ENCODE data around the gene RAB33A.

Gene RAB33A

GRCh38 chrX:130171446-130172126 lies at the start of gene RAB33A:
TSS of gene RAB33A (plus strand) at chrX:130171962. CDS start at chrX:130172063, 101 bp downstream.
- Histone ChIP-seq H3K4me3 (peak within 1 kb of the TSS; percentile 25 to 45 (median 38)), H3K27ac (peak within 1 kb of the TSS in 14 of 21 experiments; percentile 2 to 83 (median 60))

DNA sequence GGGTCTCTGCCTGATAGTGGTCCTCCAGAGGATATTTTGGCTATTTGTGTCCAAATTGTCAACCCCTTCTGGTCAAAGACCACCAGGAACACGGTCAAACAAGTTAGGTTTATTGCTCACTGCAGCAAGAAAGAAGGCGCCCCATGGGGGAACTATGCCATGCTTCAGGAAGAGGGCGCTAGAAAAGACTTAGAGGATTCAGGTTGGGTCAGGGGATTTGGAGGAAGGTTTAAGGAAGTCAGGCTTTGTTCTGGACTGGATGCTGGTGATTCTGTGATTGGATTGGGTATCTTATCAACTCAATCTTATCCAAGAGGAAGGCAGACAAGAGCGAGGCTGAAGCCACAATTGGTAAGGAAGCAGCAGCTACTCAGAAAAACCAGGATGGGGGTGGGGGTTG lies 47.2 kb upstream of the RAB33A start:
- Histone ChIP-seq H3K27ac (peak overlapping the region in 9 of 21 experiments; percentile 1 to 85 (median 44)), H3K4me3 (no peak overlapping the region)

DNA sequence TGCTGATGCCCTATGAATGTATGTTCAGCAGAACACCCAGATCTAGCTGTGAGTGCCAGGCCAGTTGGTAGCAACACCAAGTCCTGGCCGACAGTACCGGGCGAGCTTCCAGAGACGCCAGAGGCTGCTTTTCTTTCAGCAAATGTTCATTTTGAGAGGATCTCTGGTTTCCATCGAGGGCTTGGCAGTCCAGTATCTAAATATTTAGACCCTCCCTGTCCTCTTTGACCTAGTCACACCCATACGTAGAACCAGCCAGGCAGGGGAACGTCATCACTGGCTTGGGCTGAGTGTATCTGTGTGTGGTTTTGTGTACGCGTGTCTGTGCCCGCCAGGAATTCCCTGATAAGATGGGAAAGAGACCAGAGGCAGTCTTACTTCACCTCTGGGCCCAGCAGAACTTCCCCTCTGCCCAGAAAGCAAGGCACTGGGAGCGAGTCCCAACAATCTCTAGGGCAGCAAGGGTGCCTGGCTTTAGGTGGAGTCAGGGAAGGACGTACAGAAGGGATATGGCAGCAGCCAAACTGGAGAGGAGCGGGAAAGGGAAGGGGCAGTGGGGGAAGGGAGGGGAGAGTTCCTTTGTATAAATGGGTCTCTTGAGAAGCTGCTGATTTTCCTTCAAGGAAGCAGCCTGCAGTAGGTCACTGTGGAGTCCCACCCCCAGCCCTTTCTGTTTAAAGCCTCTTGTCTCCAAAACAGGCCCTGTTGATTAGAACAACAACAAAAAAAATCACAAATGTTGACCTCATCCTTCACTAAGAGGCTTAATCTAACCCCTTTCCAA lies 46.5 kb upstream of the RAB33A start:
- Histone ChIP-seq H3K27ac (peak overlapping the region in 14 of 21 experiments; percentile 9 to 85 (median 44)), H3K4me3 (no peak overlapping the region)

DNA sequence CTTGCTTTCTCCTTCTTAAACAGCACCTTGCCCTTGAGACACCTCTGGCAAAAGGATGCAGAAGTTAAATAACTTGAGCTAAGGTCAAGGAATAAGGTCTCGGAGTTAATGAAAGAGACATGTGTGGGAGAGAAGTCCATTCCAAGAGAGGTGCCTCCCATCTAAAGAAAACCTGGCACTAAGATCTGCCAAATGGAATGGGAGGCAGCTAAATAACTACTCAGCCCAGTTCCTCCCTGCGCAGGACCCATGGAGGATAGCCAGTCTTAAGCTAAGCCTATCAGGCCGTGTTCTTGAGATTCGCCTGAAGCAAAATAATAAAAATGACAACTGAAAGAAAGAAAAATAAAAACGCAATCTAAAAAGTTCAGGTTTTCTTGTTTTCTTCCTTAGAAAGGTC lies 40.8 kb upstream of the RAB33A start:
- Histone ChIP-seq H3K4me3 (no peak overlapping the region), H3K27ac (no peak overlapping the region)

DNA sequence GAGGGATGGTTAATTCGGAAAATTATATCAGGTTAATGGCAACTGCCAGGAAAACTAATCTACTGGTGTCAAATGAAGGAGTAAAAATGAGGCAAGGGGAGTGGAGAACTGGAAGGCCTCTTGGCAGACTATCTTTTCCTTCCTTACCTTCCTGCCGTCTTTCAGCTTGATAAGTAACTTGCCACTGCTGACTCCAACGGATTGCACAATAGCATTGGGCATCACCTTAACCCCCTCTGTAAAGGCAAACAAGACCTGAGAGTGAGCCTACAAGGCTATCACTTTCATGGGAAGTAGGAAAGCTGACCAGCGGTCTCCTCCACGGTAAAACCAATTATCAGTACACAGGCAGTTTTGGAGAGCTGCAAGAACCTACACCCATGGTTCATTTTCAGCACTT lies 35.3 kb upstream of the RAB33A start:
- Histone ChIP-seq H3K4me3 (no peak overlapping the region), H3K27ac (no peak overlapping the region)

DNA sequence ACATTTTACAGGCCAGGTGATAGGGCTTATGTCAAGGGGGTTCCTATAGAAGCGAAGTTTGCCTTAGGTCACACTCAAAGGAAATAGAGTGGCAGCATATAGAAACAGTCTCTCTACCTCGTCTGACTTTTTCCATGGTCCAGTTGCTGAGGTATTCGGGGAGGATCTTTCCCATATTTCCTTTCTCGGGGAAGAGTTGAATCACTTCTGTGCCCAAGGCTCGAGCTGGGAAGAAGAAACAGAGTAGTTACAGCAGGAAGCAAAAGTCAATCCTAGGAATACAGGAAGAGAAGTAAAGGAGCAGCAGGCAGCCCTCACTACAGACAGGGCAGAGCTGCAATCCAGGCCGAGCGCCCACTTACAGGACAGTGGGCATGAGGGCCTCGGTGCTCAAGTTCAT lies 34.8 kb upstream of the RAB33A start:
- no peak overlapping the region for H3K27ac ChIP-seq
- H3K4me3 ChIP-seq = no peak overlapping the region

- Histone ChIP-seq H3K4me3 (no peak overlapping the region), H3K27ac (no peak overlapping the region)
Measured at GRCh38 chrX:130139474-130140201, 32.1 kb upstream of the RAB33A start.

- H3K4me3 ChIP-seq = no peak overlapping the region
- no peak overlapping the region for H3K27ac ChIP-seq
Measured at GRCh38 chrX:130144509-130144908, 27.3 kb upstream of the RAB33A start.

GRCh38 chrX:130145123-130145522 lies 26.6 kb upstream of the RAB33A start:
- Histone ChIP-seq H3K4me3 (no peak overlapping the region), H3K27ac (no peak overlapping the region)

GRCh38 chrX:130147631-130148030 lies 24.1 kb upstream of the RAB33A start:
- Histone ChIP-seq H3K27ac (no peak overlapping the region), H3K4me3 (no peak overlapping the region)

DNA sequence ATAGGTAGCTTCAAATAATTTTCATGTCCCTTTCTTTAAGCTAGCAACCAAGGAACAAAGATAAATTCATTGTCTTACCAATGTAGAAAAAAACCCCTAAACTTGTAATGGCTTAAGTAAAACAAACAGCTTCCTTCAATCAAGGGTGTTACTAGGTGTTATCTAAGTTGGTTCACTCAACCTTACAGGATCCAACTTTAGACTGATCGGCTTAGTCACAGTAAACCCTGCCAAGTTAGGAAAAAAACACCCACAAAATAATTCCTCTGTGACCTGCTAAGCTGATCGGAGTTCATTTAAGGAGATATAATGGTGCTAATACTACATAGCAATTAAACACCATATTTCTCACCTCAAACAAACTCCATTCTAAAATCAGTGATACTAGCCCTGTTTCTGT lies 16.2 kb upstream of the RAB33A start:
- Histone ChIP-seq H3K27ac (no peak overlapping the region), H3K4me3 (no peak overlapping the region)

GRCh38 chrX:130158311-130158710 lies 13.5 kb upstream of the RAB33A start:
- H3K27ac ChIP-seq = no peak overlapping the region
- no peak overlapping the region for H3K4me3 ChIP-seq

GRCh38 chrX:130159776-130160175 lies 12.0 kb upstream of the RAB33A start:
- Histone ChIP-seq H3K4me3 (no peak overlapping the region), H3K27ac (no peak overlapping the region)

DNA sequence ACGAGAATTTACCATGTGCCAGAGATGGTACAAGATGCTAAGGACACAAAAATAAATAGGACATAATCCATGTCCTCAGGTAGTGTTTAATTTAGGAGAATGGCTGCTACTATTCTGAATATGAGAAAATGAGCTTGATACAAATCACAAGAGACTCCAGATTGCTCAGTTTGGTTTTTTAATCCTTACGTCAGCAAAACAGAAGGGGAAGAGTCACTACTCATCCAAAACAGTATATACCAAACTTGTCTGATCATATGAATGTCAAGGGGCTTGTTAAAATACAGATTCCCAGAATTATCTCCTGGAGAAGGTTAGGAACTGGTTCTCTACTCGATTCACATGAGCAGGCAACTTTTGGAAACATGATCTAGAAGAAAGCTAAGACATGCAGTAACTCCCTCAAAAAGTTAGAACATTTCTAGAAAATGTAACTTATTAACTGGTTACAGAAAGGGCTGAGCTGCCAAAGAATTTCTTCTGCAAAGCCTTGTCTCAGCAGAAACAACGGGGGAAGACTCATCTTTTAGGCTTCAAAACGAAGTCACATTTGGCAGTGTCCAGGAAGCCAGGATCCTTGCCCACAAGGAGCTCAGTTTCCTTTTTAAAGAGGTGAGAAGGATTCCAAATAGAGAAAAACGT lies 9.5 kb upstream of the RAB33A start:
- no peak overlapping the region for H3K4me3 ChIP-seq
- H3K27ac ChIP-seq = peak overlapping the region in 1 of 21 experiments; percentile 5

DNA sequence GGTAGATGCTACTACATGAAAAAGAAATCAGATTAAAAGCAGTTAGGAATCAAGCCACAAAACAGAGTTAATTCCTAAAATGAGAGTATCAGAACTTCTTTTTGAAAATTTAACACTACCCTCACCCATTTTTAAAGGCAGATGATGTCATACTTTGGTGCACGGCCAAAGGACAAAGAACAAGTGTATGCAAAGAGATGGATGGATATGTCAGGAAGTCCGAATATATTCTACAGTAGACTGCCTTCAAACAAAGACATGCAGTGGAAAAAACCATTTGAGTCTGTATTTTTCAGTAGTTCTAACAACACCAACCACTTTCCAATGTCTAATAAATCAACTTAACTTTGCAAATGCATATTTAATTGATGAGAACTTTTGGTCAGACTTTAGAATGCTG lies 8.4 kb upstream of the RAB33A start:
- Histone ChIP-seq H3K4me3 (no peak overlapping the region), H3K27ac (no peak overlapping the region)

GRCh38 chrX:130165181-130165702 lies 6.5 kb upstream of the RAB33A start:
- Histone ChIP-seq H3K27ac (peak overlapping the region; percentile 13 to 91 (median 79)), H3K4me3 (peak overlapping the region; percentile 41 to 65 (median 58))

DNA sequence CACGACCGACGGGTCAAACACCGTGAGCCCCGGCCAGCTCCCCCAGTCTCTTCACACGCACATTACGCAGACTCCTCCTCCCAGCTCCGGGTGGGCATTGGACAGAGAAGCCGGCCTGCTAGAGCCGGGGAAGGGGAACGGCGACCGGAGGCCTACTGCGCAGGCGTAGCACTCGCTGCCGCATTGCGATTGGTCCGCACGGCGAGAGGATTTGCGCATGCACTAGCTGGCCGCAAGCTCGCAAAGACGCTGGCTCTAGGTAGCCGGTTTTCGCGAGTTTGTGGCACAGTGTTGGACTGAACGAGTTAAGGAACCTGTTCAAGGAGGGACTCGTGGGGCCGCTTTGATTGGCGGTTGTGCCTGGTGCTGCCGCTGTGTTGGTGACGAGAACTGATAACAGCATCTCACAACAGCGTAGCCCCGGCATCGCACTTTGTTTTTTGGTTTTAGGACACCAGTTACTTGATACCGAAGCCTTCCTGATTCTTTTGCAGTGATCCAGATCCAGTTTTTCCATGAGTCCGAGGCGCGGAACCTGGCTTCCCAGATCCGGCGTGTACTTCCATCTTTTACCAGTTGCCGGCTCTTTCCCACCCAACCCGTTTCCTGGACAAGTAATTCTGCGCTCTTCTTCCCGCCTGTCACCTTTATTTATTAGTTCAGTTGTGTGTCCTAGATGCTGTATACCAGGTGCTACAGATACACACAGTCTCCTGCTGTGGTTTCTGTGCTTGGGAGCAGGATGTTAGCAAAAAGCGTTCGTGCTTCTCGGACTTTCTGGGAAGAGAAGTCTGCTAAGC lies 5.9 kb upstream of the RAB33A start, which contains the start of gene AIFM1:
Gene AIFM1, minus strand, starts transcription at position 139 of the 800 bp plus-strand sequence. CDS start 185 bp downstream, outside the sequence.
- peak within 1 kb of the TSS; percentile 41 to 65 (median 58) for H3K4me3 ChIP-seq

GRCh38 chrX:130166503-130166777 lies 5.3 kb upstream of the RAB33A start:
- Histone ChIP-seq H3K27ac (peak overlapping the region in 20 of 21 experiments; percentile 62 to 91 (median 80)), H3K4me3 (peak overlapping the region; percentile 41 to 65 (median 58))

More for the DNA sequence above, 5.9 kb upstream of the RAB33A start, which contains the start of gene AIFM1:
- H3K27ac ChIP-seq = peak within 1 kb of the TSS; percentile 13 to 91 (median 79)

- no peak overlapping the region for H3K4me3 ChIP-seq
- H3K27ac ChIP-seq = peak overlapping the region in 3 of 21 experiments; percentile 78 to 87 (median 81)
Measured at GRCh38 chrX:130167040-130167439, 4.7 kb upstream of the RAB33A start.

Data from skin epidermis (tissue), 12 donors.